ENCODE results near the gene YBX3. TPM values are rescaled to one million over a fixed set of nuclear protein-coding genes. Genes with fewer than 3 reads are reported as not detected.

Gene YBX3
- total and polyA plus RNA-seq, 8 donors = 241 to 444 (median 338) TPM

DNA sequence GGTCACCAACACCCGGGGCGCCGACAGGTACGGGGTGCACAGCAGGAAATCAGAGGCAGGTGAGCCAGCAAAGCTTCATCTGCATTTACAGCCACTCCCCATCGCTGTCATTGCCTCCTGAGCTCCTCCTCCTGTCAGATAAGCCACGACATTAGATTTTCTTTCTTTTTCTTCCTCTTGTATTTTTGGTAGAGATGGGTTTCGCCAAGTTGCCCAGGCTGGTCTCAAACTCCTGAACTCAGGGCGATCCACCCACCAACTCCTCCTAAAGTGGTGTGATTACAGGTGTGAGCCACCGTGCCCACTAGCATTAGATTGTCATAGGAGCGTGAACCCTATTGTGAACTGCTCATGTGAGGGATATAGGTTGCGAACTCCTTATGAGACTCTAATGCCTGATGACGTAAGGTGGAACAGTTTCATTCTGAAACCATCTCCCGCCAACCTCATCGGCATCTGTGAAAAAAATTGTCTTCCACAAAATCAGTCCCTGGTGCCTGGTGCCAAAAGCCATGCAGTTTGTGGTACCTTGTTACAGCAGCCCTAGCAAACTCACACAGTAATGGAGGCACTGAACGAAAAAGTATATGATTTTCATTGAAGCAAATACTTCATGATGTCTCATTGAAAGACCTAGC is 50.8 kb downstream of the YBX3 start:
- ATAC-seq = no peak

DNA sequence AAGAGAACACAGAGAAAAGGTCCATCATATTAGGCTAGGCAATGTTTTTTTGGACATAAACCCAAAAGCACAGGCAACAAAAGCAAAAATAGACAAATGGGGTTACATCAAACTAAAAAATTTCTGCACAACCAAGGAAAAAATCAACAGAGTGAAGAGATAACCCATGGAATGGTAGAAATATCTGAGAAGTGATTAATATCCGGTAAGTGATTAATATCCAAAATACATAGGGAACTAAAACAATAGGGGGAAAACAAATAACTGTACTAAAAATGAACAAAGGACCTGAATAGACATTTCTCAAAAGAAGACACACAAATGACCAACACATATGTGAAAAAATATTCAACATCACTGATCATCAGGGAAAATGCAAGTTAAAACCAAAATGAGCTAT is 53.6 kb downstream of the YBX3 start:
- no peak for FAIRE-seq
- no peaks in the 10 kb centered on the region for H3K9me3 ChIP-seq
- TF ChIP-seq, protein P1, sequence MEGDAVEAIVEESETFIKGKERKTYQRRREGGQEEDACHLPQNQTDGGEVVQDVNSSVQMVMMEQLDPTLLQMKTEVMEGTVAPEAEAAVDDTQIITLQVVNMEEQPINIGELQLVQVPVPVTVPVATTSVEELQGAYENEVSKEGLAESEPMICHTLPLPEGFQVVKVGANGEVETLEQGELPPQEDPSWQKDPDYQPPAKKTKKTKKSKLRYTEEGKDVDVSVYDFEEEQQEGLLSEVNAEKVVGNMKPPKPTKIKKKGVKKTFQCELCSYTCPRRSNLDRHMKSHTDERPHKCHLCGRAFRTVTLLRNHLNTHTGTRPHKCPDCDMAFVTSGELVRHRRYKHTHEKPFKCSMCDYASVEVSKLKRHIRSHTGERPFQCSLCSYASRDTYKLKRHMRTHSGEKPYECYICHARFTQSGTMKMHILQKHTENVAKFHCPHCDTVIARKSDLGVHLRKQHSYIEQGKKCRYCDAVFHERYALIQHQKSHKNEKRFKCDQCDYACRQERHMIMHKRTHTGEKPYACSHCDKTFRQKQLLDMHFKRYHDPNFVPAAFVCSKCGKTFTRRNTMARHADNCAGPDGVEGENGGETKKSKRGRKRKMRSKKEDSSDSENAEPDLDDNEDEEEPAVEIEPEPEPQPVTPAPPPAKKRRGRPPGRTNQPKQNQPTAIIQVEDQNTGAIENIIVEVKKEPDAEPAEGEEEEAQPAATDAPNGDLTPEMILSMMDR (IDR thresholded peaks at IDR 0.05) = no peak
- no peaks in the 10 kb centered on the region for H3K27me3 ChIP-seq
- H3K4me1 ChIP-seq = no peaks in the 10 kb centered on the region
- no peak for ATAC-seq
- no peak overlapping the region for H3K27ac ChIP-seq
- no peak overlapping the region for H3K4me3 ChIP-seq
- intact Hi-C loops (cut with DNase I) = no loop called here
- whole genome bisulfite sequencing, 2 donors = 78 to 92% methylated on average over 1 of the region's 1 CpG
- DNase-seq = no peak
- no peaks in the 10 kb centered on the region for H3K36me3 ChIP-seq

More for the DNA sequence above, 50.8 kb downstream of the YBX3 start:
- Histone ChIP-seq H3K27ac (no peak overlapping the region), H3K27me3 (no peaks in the 10 kb centered on the region), H3K4me1 (no peaks in the 10 kb centered on the region), H3K9me3 (no peaks in the 10 kb centered on the region), H3K4me3 (no peak overlapping the region), H3K36me3 (no peaks in the 10 kb centered on the region)
- FAIRE-seq = no peak
- TF ChIP-seq, protein P1 (IDR thresholded peaks at IDR 0.05) = no peak
- intact Hi-C loops (cut with DNase I) = no loop called here
- 64 to 75% methylated on average over 15 of the region's 15 CpGs for WGBS, 2 donors
- no peak for DNase-seq

DNA sequence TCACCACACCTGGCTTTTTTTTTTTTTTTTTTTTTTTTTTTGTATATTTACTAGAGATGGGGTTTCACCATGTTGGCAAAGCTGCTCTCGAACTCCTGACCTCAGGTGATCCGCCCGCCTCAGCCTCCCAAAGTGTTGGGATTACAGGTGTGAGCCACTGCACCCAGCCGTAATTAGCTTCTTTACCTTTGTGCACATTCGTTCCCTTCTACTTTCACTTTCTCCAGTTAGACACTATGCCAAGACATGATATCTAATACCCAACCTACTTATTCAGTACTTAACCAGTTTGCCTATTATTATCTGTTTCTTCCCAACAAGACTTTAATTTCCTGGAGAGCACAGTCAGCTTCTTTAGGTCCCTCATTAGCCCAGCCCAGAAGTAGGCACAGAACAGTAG is 54.6 kb downstream of the YBX3 start:
- H3K27me3 ChIP-seq = no peaks in the 10 kb centered on the region
- no peaks in the 10 kb centered on the region for H3K9me3 ChIP-seq
- WGBS, 2 donors = 44 to 62% methylated on average over 5 of the region's 5 CpGs
- DNase-seq = no peak
- H3K4me1 ChIP-seq = no peaks in the 10 kb centered on the region
- peak overlapping the region in 1 of 4 donors; percentile 10 for H3K4me3 ChIP-seq
- FAIRE-seq = no peak
- TF ChIP-seq, protein P1 (IDR thresholded peaks at IDR 0.05) = no peak
- H3K36me3 ChIP-seq = no peaks in the 10 kb centered on the region
- H3K27ac ChIP-seq = no peak overlapping the region
- peak in 2 of 4 donors; percentile 36 to 57 for ATAC-seq
- intact Hi-C loops (cut with DNase I) = no loop called here

DNA sequence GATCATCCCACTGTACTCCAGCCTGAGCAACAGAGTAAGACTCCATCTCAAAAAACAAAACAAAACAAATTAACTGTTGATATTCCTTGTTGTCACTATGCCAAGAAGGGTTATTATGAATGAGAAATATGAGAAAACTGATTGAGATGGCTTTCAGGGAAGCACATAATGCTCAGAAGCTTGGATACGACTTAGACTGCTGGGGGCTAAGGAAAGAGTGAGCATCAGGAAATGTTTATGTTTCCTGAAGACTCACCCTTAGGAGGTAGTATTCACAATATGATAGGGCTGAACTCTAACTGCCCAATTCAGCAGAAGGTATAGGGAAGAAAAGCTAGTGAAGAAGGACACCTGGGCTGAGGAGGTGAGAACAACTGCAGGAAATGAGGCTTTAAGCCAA is 55.5 kb downstream of the YBX3 start:
- Histone ChIP-seq H3K27ac (no peak overlapping the region), H3K9me3 (no peaks in the 10 kb centered on the region), H3K4me1 (no peaks in the 10 kb centered on the region), H3K4me3 (no peak overlapping the region), H3K27me3 (no peaks in the 10 kb centered on the region), H3K36me3 (no peaks in the 10 kb centered on the region)
- ATAC-seq = no peak
- intact Hi-C loops (cut with DNase I) = no loop called here
- WGBS, 2 donors = 53 to 71% methylated on average over 1 of the region's 1 CpG
- TF ChIP-seq, protein P1 (IDR thresholded peaks at IDR 0.05) = no peak
- no peak for FAIRE-seq
- no peak for DNase-seq

DNA sequence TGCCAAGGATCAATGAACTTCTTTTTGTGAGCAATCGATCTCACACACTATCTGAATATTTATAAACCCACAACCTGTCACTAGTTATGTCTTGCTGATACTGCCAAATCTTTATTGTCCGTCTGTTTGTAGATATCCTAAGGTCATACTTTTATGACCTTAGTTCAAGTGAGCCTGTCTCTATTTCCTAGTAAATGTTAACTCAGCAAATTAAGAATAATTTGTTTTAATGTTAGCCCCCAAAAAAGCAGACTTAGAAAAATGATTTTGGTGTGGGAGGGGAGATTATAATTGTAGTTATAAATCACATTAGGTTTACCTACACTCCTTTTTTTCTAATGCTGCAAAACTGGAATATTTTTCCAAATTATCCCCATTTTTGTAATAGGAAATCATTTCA is 58.6 kb downstream of the YBX3 start:
- H3K4me1 ChIP-seq = no peaks in the 10 kb centered on the region
- TF ChIP-seq, protein P1 (IDR thresholded peaks at IDR 0.05) = no peak
- H3K9me3 ChIP-seq = no peaks in the 10 kb centered on the region
- H3K27me3 ChIP-seq = no peaks in the 10 kb centered on the region
- H3K4me3 ChIP-seq = no peak overlapping the region
- FAIRE-seq = no peak
- H3K27ac ChIP-seq = no peak overlapping the region
- DNase-seq = no peak
- WGBS, 2 donors = 39 to 40% methylated on average over 2 of the region's 2 CpGs
- intact Hi-C loops (cut with DNase I) = no loop called here
- H3K36me3 ChIP-seq = no peaks in the 10 kb centered on the region
- no peak for ATAC-seq

Data from pancreas (tissue), 10 donors.